Measurements from ENCODE around the gene RALGAPA2.

DNA sequence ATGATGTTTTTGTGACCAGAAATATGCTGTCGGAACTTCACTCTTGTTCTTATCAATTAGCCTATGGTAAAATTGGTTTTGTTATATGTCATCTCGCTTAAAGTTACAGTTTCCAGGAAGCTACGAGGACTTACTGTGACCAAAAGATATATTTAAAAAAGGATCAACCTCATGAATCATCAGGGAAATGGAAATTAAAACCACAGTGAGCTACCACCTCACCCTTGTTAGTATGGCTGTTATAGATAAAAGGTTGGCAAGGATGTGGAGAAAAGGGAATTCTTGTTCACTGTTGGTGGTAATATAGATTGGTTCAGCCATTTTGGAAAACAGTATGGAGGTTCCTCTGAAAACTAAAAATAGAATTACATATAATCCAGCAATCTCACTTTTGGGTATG is 358.9 kb downstream of the RALGAPA2 start:
- TF ChIP-seq, protein P1, sequence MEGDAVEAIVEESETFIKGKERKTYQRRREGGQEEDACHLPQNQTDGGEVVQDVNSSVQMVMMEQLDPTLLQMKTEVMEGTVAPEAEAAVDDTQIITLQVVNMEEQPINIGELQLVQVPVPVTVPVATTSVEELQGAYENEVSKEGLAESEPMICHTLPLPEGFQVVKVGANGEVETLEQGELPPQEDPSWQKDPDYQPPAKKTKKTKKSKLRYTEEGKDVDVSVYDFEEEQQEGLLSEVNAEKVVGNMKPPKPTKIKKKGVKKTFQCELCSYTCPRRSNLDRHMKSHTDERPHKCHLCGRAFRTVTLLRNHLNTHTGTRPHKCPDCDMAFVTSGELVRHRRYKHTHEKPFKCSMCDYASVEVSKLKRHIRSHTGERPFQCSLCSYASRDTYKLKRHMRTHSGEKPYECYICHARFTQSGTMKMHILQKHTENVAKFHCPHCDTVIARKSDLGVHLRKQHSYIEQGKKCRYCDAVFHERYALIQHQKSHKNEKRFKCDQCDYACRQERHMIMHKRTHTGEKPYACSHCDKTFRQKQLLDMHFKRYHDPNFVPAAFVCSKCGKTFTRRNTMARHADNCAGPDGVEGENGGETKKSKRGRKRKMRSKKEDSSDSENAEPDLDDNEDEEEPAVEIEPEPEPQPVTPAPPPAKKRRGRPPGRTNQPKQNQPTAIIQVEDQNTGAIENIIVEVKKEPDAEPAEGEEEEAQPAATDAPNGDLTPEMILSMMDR (IDR thresholded peaks at IDR 0.05): no peak
- TF ChIP-seq POLR2A (IDR thresholded peaks at IDR 0.05): no peak
